Measurements from ENCODE around the gene MINAR2. TPM values are rescaled to one million over a fixed set of nuclear protein-coding genes. Genes with fewer than 3 reads are reported as not detected.

The MINAR2 gene
- total RNA-seq, 1 donor, result not detected

DNA sequence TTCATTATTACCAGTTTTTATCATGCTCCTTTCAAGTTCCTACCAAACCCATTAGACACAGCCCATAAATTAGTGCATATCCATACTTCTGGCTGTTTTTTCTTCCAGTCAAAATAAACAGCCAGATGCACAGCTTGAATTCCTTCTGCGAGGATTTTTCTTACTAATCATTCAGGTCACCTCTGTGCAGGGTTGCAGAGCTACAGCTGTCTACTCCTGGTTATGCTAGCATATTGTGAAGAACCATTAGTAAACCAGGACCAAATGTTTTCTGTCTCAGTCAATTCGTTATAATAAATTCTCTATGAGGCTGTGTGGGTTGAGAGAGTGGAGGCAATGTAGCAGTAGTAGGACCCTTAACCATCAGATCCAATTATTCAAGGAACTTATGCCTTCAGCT lies 8.1 kb upstream of the MINAR2 start:
- DNase-seq (ENCODE audit: insufficient read length, low spot score, missing footprints), result no peak
- no peaks in the 10 kb centered on the region for H3K27me3 ChIP-seq (ENCODE audit: insufficient read depth, low read length)
- TF ChIP-seq, protein P1, sequence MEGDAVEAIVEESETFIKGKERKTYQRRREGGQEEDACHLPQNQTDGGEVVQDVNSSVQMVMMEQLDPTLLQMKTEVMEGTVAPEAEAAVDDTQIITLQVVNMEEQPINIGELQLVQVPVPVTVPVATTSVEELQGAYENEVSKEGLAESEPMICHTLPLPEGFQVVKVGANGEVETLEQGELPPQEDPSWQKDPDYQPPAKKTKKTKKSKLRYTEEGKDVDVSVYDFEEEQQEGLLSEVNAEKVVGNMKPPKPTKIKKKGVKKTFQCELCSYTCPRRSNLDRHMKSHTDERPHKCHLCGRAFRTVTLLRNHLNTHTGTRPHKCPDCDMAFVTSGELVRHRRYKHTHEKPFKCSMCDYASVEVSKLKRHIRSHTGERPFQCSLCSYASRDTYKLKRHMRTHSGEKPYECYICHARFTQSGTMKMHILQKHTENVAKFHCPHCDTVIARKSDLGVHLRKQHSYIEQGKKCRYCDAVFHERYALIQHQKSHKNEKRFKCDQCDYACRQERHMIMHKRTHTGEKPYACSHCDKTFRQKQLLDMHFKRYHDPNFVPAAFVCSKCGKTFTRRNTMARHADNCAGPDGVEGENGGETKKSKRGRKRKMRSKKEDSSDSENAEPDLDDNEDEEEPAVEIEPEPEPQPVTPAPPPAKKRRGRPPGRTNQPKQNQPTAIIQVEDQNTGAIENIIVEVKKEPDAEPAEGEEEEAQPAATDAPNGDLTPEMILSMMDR (IDR thresholded peaks at IDR 0.05; ENCODE audit: extremely low read depth, low read depth, low read length), result no peak

DNA sequence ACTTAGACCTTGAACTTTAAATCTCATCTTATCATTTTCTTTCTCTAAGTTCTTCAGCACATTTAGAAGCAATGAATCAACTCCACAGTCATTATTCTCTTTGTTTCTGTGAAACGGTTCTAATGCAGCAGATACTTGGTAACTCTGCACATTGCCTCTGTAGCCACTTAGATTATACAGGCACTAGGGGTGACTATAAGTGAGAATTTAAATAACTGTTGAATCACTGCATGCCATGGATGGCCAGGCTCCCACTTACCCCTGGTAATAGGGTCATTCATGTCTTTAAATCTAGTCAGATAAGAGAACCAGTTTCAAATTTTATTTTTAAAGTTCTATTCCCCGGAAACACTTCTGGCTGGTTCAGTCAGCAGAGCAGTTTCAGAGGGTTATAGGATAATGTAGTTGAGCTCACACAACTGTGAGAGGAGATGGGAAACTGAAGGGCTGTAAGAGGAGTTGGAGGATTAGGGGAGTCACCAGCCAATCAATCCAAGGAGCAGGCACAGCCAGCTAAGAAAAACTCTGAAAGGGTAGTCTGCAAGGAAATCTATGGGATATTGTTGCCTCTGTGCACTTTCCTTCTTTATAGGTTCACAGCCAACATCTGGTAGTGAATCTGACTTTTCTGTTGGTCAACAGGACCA lies 4.2 kb upstream of the MINAR2 start:
- Histone ChIP-seq H3K4me1 (ENCODE audit: insufficient read depth, low read length) (no peaks in the 10 kb centered on the region), H3K79me2 (ENCODE audit: insufficient read depth, low read length) (no peaks in the 10 kb centered on the region), H3K27me3 (ENCODE audit: insufficient read depth, low read length) (no peaks in the 10 kb centered on the region), H3K36me3 (ENCODE audit: insufficient read depth, low read length) (no peaks in the 10 kb centered on the region), H3K4me3 (ENCODE audit: insufficient read depth, low read length) (no peak overlapping the region), H3K27ac (ENCODE audit: low read depth, low read length) (no peak overlapping the region), H3K4me2 (ENCODE audit: insufficient read depth, low read length) (no peak overlapping the region), H3K9me3 (ENCODE audit: low read depth, low read length) (no peaks in the 10 kb centered on the region), H2AFZ (ENCODE audit: low read length) (no peak overlapping the region), H4K20me1 (ENCODE audit: insufficient read depth, low read length) (no peaks in the 10 kb centered on the region)
- TF ChIP-seq, protein P1 (IDR thresholded peaks at IDR 0.05; ENCODE audit: extremely low read depth, low read depth, low read length), result no peak
- DNase-seq (ENCODE audit: insufficient read length, low spot score, missing footprints), result no peak

More for the DNA sequence above, 8.1 kb upstream of the MINAR2 start:
- Histone ChIP-seq H3K79me2 (ENCODE audit: insufficient read depth, low read length) (no peaks in the 10 kb centered on the region), H3K4me3 (ENCODE audit: insufficient read depth, low read length) (no peak overlapping the region), H3K4me1 (ENCODE audit: insufficient read depth, low read length) (no peaks in the 10 kb centered on the region), H3K27ac (ENCODE audit: low read depth, low read length) (no peak overlapping the region), H4K20me1 (ENCODE audit: insufficient read depth, low read length) (no peaks in the 10 kb centered on the region), H3K36me3 (ENCODE audit: insufficient read depth, low read length) (no peaks in the 10 kb centered on the region), H3K9me3 (ENCODE audit: low read depth, low read length) (no peaks in the 10 kb centered on the region), H2AFZ (ENCODE audit: low read length) (no peak overlapping the region), H3K4me2 (ENCODE audit: insufficient read depth, low read length) (no peak overlapping the region)

GRCh38 chr5:129745997-129746396 lies 1.9 kb upstream of the MINAR2 start:
- Histone ChIP-seq H3K4me1 (ENCODE audit: insufficient read depth, low read length) (no peaks in the 10 kb centered on the region), H3K27me3 (ENCODE audit: insufficient read depth, low read length) (no peaks in the 10 kb centered on the region), H3K27ac (ENCODE audit: low read depth, low read length) (no peak overlapping the region), H3K79me2 (ENCODE audit: insufficient read depth, low read length) (no peaks in the 10 kb centered on the region), H2AFZ (ENCODE audit: low read length) (no peak overlapping the region), H4K20me1 (ENCODE audit: insufficient read depth, low read length) (no peaks in the 10 kb centered on the region), H3K4me3 (ENCODE audit: insufficient read depth, low read length) (no peak overlapping the region), H3K36me3 (ENCODE audit: insufficient read depth, low read length) (no peaks in the 10 kb centered on the region), H3K4me2 (ENCODE audit: insufficient read depth, low read length) (no peak overlapping the region), H3K9me3 (ENCODE audit: low read depth, low read length) (no peaks in the 10 kb centered on the region)
- TF ChIP-seq, protein P1 (IDR thresholded peaks at IDR 0.05; ENCODE audit: extremely low read depth, low read depth, low read length), result no peak
- no peak for DNase-seq (ENCODE audit: insufficient read length, low spot score, missing footprints)

DNA sequence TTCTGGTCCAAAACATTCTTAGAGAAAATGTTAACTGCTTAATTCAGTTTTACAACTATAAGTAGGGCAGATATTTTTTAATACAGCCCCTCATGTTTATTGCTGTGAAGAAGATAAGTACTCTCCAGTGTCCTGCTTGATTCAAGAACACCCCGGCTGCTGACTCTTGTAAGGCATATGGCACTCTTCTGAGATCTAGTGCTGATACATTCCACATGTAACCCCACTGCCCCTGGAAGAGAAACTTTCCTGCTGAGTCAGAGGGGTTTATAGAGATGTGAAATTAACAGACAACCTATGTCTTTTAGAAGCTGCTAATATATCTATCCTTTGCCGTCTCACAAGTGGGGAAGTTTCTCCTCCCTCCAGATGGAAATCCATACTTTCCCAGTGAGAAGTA lies 1.0 kb upstream of the MINAR2 start:
- H3K27me3 ChIP-seq (ENCODE audit: insufficient read depth, low read length), result no peaks in the 10 kb centered on the region
- H3K79me2 ChIP-seq (ENCODE audit: insufficient read depth, low read length), result no peaks in the 10 kb centered on the region
- TF ChIP-seq, protein P1 (IDR thresholded peaks at IDR 0.05; ENCODE audit: extremely low read depth, low read depth, low read length), result no peak
- H4K20me1 ChIP-seq (ENCODE audit: insufficient read depth, low read length), result no peaks in the 10 kb centered on the region
- H3K4me1 ChIP-seq (ENCODE audit: insufficient read depth, low read length), result no peaks in the 10 kb centered on the region
- H3K9me3 ChIP-seq (ENCODE audit: low read depth, low read length), result no peaks in the 10 kb centered on the region
- no peak for DNase-seq (ENCODE audit: insufficient read length, low spot score, missing footprints)
- no peaks in the 10 kb centered on the region for H3K36me3 ChIP-seq (ENCODE audit: insufficient read depth, low read length)
- H3K27ac ChIP-seq (ENCODE audit: low read depth, low read length), result no peak overlapping the region
- no peak overlapping the region for H3K4me2 ChIP-seq (ENCODE audit: insufficient read depth, low read length)
- no peak overlapping the region for H3K4me3 ChIP-seq (ENCODE audit: insufficient read depth, low read length)
- H2AFZ ChIP-seq (ENCODE audit: low read length), result no peak overlapping the region
